RWPE2 (cell line): ENCODE data around the gene KLHL28.

Experiments
- ATAC-seq: fragments of 200-7000 bp; cut with Tn5 transposase; 3 replicates; pipeline ENCODE4 v1.9.1; 2021; ENCODE audit warnings: low read depth
- DNase-seq: peaks from one replicate; pipeline ENCODE4 v3.0.0-alpha.2; 2020; ENCODE audit warnings: low spot score
- H3K27ac ChIP-seq: fragments of 450-650 bp; 2 replicates; pipeline ENCODE4 v1.5.1; 2017; ENCODE audit warnings: mild to moderate bottlenecking; ENCODE audit not compliant: poor library complexity, severe bottlenecking
- H3K27me3 ChIP-seq: fragments of 250-450 bp; sonication (Bioruptor Pico); 2 replicates; pipeline ENCODE4 v1.5.1; 2021; ENCODE audit warnings: mild to moderate bottlenecking, moderate library complexity; ENCODE audit not compliant: insufficient read depth, poor library complexity, severe bottlenecking
- H3K36me3 ChIP-seq: fragments of 250-450 bp; sonication (Bioruptor Pico); 2 replicates; pipeline ENCODE4 v1.5.1; 2020; ENCODE audit warnings: low read depth, mild to moderate bottlenecking, moderate library complexity
- H3K4me1 ChIP-seq: fragments of 250-450 bp; sonication (Bioruptor Pico); 2 replicates; pipeline ENCODE4 v1.5.1; 2021; ENCODE audit warnings: mild to moderate bottlenecking, moderate library complexity; ENCODE audit not compliant: insufficient read depth, poor library complexity, severe bottlenecking
- H3K4me3 ChIP-seq: fragments of 250-450 bp; sonication (Bioruptor Pico); 2 replicates; pipeline ENCODE4 v1.5.1; 2021; ENCODE audit warnings: mild to moderate bottlenecking, moderate library complexity; ENCODE audit not compliant: severe bottlenecking
- H3K9me3 ChIP-seq: fragments of 250-450 bp; sonication (Bioruptor Pico); 2 replicates; pipeline ENCODE4 v1.5.1; 2021; ENCODE audit warnings: mild to moderate bottlenecking, moderate library complexity; ENCODE audit not compliant: severe bottlenecking
- TF ChIP-seq, protein P1 (sequence below): fragments of 450-650 bp; IDR thresholded peaks from one replicate; pipeline ENCODE4 v1.5.1; 2017; ENCODE audit warnings: mild to moderate bottlenecking, moderate library complexity; ENCODE audit not compliant: poor library complexity, severe bottlenecking

The KLHL28 gene

DNA sequence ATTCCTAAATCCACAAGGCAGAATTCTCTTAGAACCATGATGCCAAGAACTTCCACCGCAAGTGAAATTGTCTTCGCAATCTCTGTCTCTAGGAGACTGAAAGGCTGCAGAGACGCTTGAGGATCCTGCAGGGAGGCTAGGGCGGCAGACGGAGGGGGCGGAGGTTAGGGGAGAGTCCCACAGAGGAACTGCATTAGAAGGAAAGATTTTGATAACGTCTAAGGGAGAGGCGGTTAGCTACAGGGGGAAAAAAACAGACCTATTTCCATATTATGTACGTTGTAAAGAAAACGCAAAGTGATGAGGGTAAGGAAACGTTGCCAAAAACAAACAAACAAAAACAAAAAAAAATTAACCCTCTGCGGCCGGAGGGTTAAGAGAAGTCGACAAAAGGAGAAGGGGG lies 595 bp downstream of the KLHL28 start:
- peak overlapping the region; percentile 63 for H3K4me3 ChIP-seq
- no peaks in the 10 kb centered on the region for H3K27me3 ChIP-seq
- H3K4me1 ChIP-seq, result peaks cover 15% of the 10 kb centered on the region
- H3K27ac ChIP-seq, result peak overlapping the region; percentile 62
- DNase-seq (no peak), ATAC-seq (peak; percentile 42)
- no peaks in the 10 kb centered on the region for H3K9me3 ChIP-seq
- TF ChIP-seq, protein P1, sequence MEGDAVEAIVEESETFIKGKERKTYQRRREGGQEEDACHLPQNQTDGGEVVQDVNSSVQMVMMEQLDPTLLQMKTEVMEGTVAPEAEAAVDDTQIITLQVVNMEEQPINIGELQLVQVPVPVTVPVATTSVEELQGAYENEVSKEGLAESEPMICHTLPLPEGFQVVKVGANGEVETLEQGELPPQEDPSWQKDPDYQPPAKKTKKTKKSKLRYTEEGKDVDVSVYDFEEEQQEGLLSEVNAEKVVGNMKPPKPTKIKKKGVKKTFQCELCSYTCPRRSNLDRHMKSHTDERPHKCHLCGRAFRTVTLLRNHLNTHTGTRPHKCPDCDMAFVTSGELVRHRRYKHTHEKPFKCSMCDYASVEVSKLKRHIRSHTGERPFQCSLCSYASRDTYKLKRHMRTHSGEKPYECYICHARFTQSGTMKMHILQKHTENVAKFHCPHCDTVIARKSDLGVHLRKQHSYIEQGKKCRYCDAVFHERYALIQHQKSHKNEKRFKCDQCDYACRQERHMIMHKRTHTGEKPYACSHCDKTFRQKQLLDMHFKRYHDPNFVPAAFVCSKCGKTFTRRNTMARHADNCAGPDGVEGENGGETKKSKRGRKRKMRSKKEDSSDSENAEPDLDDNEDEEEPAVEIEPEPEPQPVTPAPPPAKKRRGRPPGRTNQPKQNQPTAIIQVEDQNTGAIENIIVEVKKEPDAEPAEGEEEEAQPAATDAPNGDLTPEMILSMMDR, result no peak
- H3K36me3 ChIP-seq, result 0 out of 2 replicates have a peak, but pooled peaks cover 4% of the 10 kb centered on the region

DNA sequence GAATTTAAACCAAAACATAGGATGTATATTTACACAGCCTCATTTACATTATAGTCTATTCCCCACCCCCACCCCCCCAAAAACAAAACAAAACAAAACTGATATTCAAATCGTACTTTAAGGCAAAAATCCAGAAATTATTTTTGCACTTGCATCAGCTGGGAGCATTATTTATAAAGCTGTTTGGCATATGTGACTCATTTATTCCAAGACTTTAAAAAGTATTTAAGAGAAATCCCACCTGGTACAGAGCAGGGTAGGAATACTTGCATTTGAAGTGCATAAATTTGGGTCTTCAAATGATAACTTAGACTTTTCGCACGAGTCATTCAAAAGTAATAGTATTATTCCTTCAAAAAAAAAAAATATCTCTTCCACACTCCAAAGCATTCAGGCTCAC lies 1.1 kb downstream of the KLHL28 start:
- TF ChIP-seq, protein P1, result no peak
- DNase-seq, result no peak
- no peak for ATAC-seq
- Histone ChIP-seq H3K27me3 (no peaks in the 10 kb centered on the region), H3K9me3 (no peaks in the 10 kb centered on the region), H3K27ac (peak overlapping the region; percentile 62), H3K4me1 (peaks cover 15% of the 10 kb centered on the region), H3K36me3 (0 out of 2 replicates have a peak, but pooled peaks cover 4% of the 10 kb centered on the region), H3K4me3 (peak overlapping the region; percentile 63)

DNA sequence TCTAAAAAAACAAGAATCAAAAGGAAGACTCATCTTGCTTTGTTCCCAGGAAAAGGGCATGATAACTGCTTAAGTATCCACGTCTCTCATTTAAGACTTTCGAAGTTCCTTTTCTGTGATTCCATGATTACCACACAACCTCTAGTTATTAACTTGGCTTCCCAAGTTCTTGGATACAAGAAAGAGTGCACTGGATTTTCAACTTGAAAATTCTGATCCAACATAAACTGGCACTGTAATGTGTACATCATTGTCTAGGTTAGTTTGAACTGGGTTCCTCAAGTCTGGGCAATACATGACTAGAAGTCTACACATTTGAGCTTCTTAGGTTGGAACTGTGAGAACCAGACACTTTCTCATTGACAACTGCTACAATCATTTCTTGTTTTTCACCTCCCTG lies 1.6 kb downstream of the KLHL28 start:
- peak overlapping the region; percentile 62 for H3K27ac ChIP-seq
- DNase-seq, result no peak
- peak overlapping the region; percentile 63 for H3K4me3 ChIP-seq
- H3K36me3 ChIP-seq, result 0 out of 2 replicates have a peak, but pooled peaks cover 4% of the 10 kb centered on the region
- no peaks in the 10 kb centered on the region for H3K9me3 ChIP-seq
- no peak for ATAC-seq
- no peaks in the 10 kb centered on the region for H3K27me3 ChIP-seq
- TF ChIP-seq, protein P1, result no peak
- H3K4me1 ChIP-seq, result peaks cover 15% of the 10 kb centered on the region

DNA sequence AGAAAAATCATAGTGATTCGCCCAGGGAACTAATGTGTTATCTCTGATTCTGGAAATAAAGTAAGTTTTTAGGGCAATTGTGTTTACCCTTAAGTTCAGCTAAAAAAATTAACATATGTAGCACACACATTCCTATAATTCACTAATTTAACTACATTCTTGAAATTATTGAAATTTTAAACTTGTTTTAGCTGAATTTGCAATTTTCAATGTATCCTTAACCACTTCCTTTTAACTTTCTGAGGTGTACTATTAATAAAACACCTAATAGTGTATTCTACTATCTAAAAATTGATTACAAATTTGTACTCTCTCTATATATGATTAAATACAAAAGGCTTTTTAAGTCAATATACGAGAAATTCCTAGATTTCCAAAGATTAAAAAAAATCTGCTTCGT lies 2.2 kb downstream of the KLHL28 start:
- peak overlapping the region; percentile 62 for H3K27ac ChIP-seq
- no peak overlapping the region for H3K4me3 ChIP-seq
- H3K9me3 ChIP-seq, result no peaks in the 10 kb centered on the region
- TF ChIP-seq, protein P1, result no peak
- H3K4me1 ChIP-seq, result peaks cover 15% of the 10 kb centered on the region
- DNase-seq (no peak), ATAC-seq (no peak)
- H3K27me3 ChIP-seq, result no peaks in the 10 kb centered on the region
- peaks cover 8% of the 10 kb centered on the region; the same call in 1 of the 2 replicates for H3K36me3 ChIP-seq

DNA sequence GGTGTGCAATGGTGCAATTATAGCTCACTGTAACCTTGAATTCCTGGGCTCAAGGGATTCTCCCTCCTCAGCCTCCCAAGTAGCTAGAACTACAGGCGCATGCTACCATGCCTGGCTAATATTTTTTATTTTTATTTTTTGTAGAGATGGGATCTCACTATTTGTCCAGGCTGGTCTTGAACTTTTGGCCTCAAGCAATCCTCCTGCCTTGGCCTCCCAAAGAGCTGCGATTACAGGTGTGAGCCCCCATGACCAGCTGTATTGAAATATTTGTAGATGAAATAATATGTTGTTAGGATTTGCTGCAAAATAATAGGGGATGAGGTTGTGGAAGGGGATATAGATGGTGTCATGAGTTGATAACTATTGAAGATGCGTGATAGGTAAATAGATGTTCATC lies 4.9 kb downstream of the KLHL28 start:
- peaks cover 18% of the 10 kb centered on the region; the same call in 1 of the 2 replicates for H3K36me3 ChIP-seq
- no peaks in the 10 kb centered on the region for H3K9me3 ChIP-seq
- ATAC-seq, result no peak
- no peaks in the 10 kb centered on the region for H3K27me3 ChIP-seq
- no peak for DNase-seq
- H3K27ac ChIP-seq, result no peak overlapping the region
- peaks cover 15% of the 10 kb centered on the region for H3K4me1 ChIP-seq
- no peak overlapping the region for H3K4me3 ChIP-seq
- TF ChIP-seq, protein P1, result no peak
